Astrocyte of the cerebellum (primary cell): ENCODE data around the gene SPAG7.

Experiments
- DNase-seq: peaks from one replicate; pipeline ENCODE4 v3.0.0-alpha.2; 2011; ENCODE audit warnings: low read depth
- H3K4me3 ChIP-seq: 2 replicates; pipeline ENCODE4 v1.5.1; 2011; ENCODE audit warnings: mild to moderate bottlenecking, low read depth, low read length, moderate library complexity
- CTCF ChIP-seq: IDR thresholded peaks from 2 replicates; pipeline ENCODE4 v1.5.1; 2012; ENCODE audit warnings: low read length, low read depth, moderate library complexity, mild to moderate bottlenecking; ENCODE audit errors: missing control alignments
- in situ Hi-C: cut with HindIII; loops from 2 replicates; pipeline ENCODE4 v1.10.0; 2017; ENCODE audit warnings: low sequenced_read_pairs

SPAG7 gene

GRCh38 chr17:4974115-4974670 is 6.6 kb upstream of the SPAG7 start:
- H3K4me3 ChIP-seq = no peak overlapping the region
- no peak for DNase-seq
- in situ Hi-C loops = no loop called here
- TF ChIP-seq CTCF = no peak

- in situ Hi-C loops = no loop called here
- no peak for TF ChIP-seq CTCF
- H3K4me3 ChIP-seq = no peak overlapping the region
- DNase-seq = no peak
Observed at GRCh38 chr17:4973256-4974114, 5.9 kb upstream of the SPAG7 start.

GRCh38 chr17:4972752-4973151 is 5.1 kb upstream of the SPAG7 start:
- in situ Hi-C loops = no loop called here
- no peak for DNase-seq
- H3K4me3 ChIP-seq = no peak overlapping the region
- TF ChIP-seq CTCF = no peak

- H3K4me3 ChIP-seq = no peak overlapping the region
- no peak for TF ChIP-seq CTCF
- in situ Hi-C loops = no loop called here
- DNase-seq = no peak
Observed at GRCh38 chr17:4972322-4972721, 4.7 kb upstream of the SPAG7 start.

GRCh38 chr17:4971826-4972225 is 4.2 kb upstream of the SPAG7 start:
- in situ Hi-C loops = no loop called here
- no peak for TF ChIP-seq CTCF
- DNase-seq = no peak
- no peak overlapping the region for H3K4me3 ChIP-seq

GRCh38 chr17:4970273-4970672 is 2.7 kb upstream of the SPAG7 start:
- DNase-seq = no peak

More at GRCh38 chr17:4970273-4970672, 2.7 kb upstream of the SPAG7 start:
- TF ChIP-seq CTCF = no peak
- H3K4me3 ChIP-seq = no peak overlapping the region
- in situ Hi-C loops = no loop called here
